Measurements from ENCODE around the gene POLR2L.

- TF ChIP-seq POLR2A (IDR thresholded peaks at IDR 0.05; ENCODE audit: low read length), result no peak
- TF ChIP-seq GATA1 (IDR thresholded peaks at IDR 0.05; ENCODE audit: low read depth, low read length), result no peak
These were observed 40.2 kb downstream of the POLR2L start for GRCh38 chr11:802018-802617.

Data from erythroblast (primary cell).